Measurements from ENCODE around the gene CSNK2A3. TPM values are rescaled to one million over a fixed set of nuclear protein-coding genes. Genes with fewer than 3 reads are reported as not detected.
"Not testable (repeated sequence)": the region's sequence is repeated elsewhere in the genome, so short reads cannot be mapped to it uniquely, and the experiment has no call there.

The CSNK2A3 gene
- 1 to 10 TPM; 2.1 to 2.6 TPM for total RNA-seq
- long read RNA-seq, donor 1 = 0 reads
- long read RNA-seq, donor 2 = 0 reads

DNA sequence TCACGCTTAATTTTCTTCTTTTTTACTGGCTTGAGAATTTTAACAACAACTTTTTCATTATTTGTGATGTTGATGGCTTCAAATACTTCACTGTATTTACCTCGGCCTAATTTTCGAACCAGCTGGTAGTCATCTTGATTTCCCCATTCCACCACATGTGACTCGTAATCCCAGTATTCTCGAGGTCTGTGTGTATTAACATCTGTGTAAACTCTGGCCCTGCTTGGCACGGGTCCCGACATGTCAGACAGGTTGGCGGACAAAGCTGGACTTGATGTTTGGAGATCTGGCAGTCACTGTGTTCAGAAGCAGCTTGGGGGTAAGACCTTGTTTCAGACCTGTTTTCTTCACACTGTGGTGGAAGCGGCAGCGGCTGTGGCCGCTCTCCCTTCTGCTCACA lies at the start of gene CSNK2A3:
Gene CSNK2A3 (minus strand): TSS at position 373 of the 400 bp plus-strand sequence. CDS start 131 bp downstream, at position 242.
- DNase-seq (ENCODE audit: low spot score); intact Hi-C loops (cut with DNase I): not testable (repeated sequence)

GRCh38 chr11:11401960-11402535 lies 49.0 kb upstream of the CSNK2A3 start:
- no peak for DNase-seq (ENCODE audit: low spot score)
- intact Hi-C loops (cut with DNase I) = no loop called here

- intact Hi-C loops (cut with DNase I) = no loop called here
- no peak for DNase-seq (ENCODE audit: low spot score)
Observed at GRCh38 chr11:11400635-11401232, 47.7 kb upstream of the CSNK2A3 start.

GRCh38 chr11:11400121-11400520 lies 47.1 kb upstream of the CSNK2A3 start:
- intact Hi-C loops (cut with DNase I) = no loop called here
- no peak for DNase-seq (ENCODE audit: low spot score)

GRCh38 chr11:11397781-11398180 lies 44.7 kb upstream of the CSNK2A3 start:
- intact Hi-C loops (cut with DNase I) = no loop called here
- DNase-seq (ENCODE audit: low spot score) = no peak

DNA sequence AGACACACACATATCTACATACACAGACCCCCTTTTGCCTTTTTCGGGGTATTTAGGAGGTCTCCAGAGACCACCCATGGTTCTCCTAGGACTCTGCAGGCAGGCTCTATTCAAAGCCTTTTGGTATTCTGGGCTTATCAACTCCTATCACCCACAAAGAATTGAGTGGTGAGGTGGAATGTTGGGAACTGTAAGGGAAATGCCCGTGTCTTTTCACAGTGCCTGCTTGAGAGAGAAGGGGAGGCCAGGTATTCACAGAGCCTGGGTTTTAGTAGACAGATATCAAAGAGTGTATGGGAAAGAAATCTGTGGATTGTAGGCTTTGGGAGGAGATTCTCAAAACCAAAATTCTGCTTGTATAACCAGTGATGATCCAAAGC lies 44.0 kb upstream of the CSNK2A3 start:
- intact Hi-C loops (cut with DNase I) = no loop called here
- no peak for DNase-seq (ENCODE audit: low spot score)

DNA sequence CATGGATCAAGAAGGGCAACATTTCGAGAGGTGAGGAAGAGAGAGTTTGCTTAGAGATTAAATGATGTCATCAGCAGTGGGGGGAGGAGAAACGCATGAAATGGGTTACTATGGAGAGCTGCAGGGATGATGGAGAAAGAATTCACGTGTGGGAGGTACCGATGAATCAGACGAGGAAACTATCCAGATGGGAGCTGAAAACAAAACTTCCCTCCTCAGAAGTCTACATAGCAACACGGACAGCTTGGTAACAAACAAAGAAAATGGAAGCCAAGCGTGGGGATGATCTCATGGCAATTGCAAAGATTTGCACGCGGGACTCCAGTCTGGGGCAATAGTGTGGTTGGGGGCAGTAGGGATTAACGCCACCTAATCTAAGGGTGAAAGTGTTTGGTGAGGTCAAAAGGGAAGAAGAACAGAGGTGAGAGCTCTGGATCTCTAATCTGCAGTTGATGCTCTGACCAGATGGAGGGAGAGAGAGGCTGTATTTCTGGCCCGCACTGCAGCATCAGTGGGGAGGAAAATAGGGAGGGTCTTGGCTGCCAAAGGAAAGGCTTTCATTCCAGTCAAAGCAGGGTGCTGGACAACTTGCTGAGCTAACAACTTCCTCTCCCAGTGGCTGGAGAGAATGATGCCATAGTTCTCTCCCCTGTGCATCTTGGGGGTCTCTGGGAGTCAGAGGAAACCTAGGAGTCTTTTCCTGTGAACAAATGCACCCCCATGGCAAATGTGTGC lies 43.4 kb upstream of the CSNK2A3 start:
- intact Hi-C loops (cut with DNase I) = no loop called here
- no peak for DNase-seq (ENCODE audit: low spot score)

DNA sequence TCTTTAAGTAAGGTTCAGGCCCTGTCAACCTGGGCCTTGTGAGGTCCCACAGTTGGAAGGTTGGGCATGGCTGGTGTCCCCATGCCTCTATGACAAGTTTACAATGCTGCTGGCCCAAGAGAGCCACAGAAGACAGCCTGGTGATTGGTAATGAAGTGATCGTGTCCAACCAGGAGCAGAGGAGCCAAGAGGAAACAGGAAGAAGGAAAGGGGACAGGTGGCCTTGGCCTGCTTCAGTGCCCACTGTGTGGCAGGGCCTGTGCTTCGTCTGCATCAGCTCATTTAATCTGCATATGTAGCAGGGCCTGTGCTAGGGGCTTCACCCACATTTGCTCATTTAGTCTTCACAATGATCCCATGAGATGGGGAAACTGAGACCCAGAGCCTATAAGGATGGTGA lies 42.1 kb upstream of the CSNK2A3 start:
- DNase-seq (ENCODE audit: low spot score) = no peak
- intact Hi-C loops (cut with DNase I) = no loop called here

- intact Hi-C loops (cut with DNase I) = no loop called here
- no peak for DNase-seq (ENCODE audit: low spot score)
Observed at GRCh38 chr11:11394241-11394640, 41.2 kb upstream of the CSNK2A3 start.

DNA sequence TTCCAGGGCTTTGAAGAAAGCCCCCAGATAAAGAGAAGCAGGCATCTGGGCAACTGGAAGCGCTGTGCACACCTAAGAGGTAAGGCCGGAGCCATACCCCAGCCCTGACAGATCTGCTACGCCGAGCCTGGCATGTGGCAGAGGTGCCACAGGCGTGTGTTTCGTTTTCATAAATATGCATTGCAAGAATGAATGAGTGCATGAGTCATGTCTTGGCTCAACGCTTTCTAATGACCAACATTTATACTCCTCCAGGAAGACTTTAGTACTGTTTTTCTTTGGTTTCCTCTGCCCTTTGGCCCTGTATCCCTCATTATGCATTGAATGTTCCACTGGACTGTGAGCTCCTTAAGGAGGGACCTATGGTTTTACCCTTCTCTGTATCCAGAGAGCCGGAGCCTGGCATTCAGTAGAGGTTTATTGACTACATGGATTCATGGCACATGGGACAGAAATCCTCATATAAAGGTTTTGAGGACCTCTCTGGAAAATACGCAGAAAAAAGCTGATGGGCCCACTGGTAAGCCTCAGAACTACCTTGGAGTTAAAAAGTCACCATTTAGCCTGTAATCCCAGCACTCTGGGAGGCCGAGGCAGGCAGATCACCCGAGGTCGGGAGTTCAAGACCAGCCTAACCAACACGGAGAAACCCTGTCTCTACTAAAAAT lies 38.9 kb upstream of the CSNK2A3 start:
- intact Hi-C loops (cut with DNase I) = no loop called here
- no peak for DNase-seq (ENCODE audit: low spot score)

- no peak for DNase-seq (ENCODE audit: low spot score)
- intact Hi-C loops (cut with DNase I) = no loop called here
Observed at GRCh38 chr11:11391169-11391568, 38.1 kb upstream of the CSNK2A3 start.

DNA sequence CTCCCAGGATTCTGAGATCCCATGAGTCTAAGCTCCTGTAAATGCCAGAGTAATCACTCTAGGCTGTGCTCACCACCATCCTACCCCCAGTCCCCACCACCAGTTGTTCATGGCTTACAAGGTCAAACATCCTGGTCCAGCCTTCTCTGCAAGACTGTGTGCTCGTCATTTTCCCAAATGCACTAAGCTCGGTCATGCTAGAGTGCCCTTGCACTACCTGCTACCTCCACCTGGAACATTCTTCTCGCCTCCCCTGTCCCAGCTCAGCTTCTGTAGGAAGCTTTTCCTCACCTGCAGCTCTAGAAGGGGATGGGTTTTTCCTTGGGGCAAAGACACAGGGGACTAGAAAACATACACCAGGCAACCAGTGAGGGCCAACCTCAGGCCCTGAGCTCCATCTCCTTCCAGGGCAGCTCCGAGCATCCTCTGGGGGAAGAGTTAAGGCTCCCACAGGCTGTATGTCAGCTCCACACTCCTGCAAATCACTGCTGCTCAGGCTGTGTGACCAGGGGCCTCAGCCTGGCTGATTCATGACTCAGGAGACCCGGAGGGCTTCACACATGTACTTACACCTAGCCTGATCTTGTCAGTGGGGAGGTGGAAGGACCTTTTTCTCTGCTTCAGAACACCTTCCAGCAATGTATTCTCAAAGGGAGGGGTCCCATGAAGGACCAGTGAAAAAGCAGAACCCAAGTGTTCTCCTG lies 37.2 kb upstream of the CSNK2A3 start:
- no peak for DNase-seq (ENCODE audit: low spot score)
- intact Hi-C loops (cut with DNase I) = no loop called here

- DNase-seq (ENCODE audit: low spot score) = no peak
- intact Hi-C loops (cut with DNase I) = no loop called here
Observed at GRCh38 chr11:11389238-11389637, 36.2 kb upstream of the CSNK2A3 start.

- DNase-seq (ENCODE audit: low spot score) = no peak
- intact Hi-C loops (cut with DNase I) = no loop called here
Observed at GRCh38 chr11:11387622-11388305, 34.7 kb upstream of the CSNK2A3 start.

DNA sequence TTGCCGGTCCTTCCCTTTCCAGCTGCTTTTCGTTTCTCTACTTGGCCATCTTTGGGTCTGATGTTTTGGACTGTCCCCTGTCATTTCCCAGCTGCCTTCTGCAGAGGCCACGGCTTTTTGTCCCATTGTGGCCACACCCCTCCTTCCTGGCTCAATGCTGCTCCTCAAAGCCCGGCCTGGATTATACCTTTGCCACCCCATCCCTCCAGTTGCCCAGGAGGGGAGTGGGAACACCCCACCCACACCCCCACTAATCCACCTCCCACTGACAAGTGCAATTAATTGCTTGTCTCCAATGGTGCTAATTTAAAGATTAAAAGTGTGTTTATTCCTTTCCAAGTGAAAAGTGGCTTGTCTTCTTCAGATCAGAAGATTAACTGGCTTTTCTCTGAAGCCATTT lies 34.2 kb upstream of the CSNK2A3 start:
- DNase-seq (ENCODE audit: low spot score) = no peak
- intact Hi-C loops (cut with DNase I) = no loop called here

DNA sequence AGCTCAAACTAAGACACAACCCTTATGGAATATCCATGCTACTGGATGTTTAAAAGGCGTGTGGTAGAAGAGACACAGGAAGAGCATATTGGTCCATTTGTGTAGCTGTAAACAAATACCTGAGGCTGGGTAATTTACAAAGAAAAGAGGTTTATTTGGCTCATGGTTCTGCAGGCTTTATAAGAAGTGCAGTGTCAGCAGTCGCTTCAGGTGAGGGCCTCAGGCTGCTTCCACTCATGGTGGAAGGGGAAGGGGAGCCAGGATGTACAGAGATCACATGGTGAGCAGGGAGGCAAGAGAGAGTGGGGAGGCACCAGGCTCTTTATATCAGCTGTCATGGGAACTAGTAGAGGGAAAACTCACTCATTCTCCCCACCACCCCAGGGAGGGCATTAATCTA lies 31.8 kb upstream of the CSNK2A3 start:
- no peak for DNase-seq (ENCODE audit: low spot score)
- intact Hi-C loops (cut with DNase I) = no loop called here

DNA sequence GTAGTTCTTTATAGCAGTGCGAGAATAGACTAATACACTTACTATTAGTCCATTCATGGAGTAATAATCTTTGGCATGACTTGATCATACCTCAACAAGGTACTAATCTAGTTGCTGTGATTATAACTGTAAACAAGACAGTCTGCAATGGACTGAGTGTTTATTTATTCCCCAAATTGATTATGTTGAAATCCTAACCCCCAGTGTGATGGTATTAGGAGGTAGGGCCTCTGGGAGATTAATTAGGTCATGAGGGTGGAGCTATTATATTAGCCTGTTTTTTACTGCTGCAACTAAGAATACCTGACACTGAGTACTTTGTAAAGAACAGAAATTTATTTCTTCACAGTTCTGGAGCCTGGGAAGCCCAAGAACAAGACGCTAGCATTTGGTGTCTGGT lies 30.9 kb upstream of the CSNK2A3 start:
- intact Hi-C loops (cut with DNase I) = no loop called here
- no peak for DNase-seq (ENCODE audit: low spot score)

- no peak for DNase-seq (ENCODE audit: low spot score)
- intact Hi-C loops (cut with DNase I) = no loop called here
Observed at GRCh38 chr11:11382858-11383532, 29.9 kb upstream of the CSNK2A3 start.

All from posterior vena cava (tissue), 2 donors.